Naive B cell (primary cell): ENCODE results near the gene WDR33. TPM values are rescaled to one million over a fixed set of nuclear protein-coding genes. Genes with fewer than 3 reads are reported as not detected.

Source experiments
- ATAC-seq, 2 donors: fragments of 150-1000 bp; cut with Tn5 transposase; 2 replicates each; pipeline ENCODE4 v1.10.0; 2021; ENCODE audit warnings: low read depth in 2 of 2, mild to moderate bottlenecking in 2 of 2, moderate library complexity in 2 of 2
- DNase-seq: peaks from one replicate; pipeline ENCODE4 v3.0.0; 2022
- H3K27ac Mint-ChIP-seq, 6 donors: one replicate each; pipeline ENCODE4 v1.8.0; 2020 to 2022; ENCODE audit warnings: mild to moderate bottlenecking in 6 of 6, mixed read lengths in 6 of 6, moderate library complexity in 5 of 6, inconsistent platforms in 2 of 6
- H3K27me3 Mint-ChIP-seq, 3 donors: one replicate each; pipeline ENCODE4 v1.8.0; 2021 to 2022; ENCODE audit warnings: mixed read lengths in 3 of 3, mild to moderate bottlenecking in 1 of 3
- H3K36me3 Mint-ChIP-seq, 2 donors: one replicate each; pipeline ENCODE4 v1.8.0; 2020 to 2022; ENCODE audit warnings: mixed read lengths in 2 of 2, inconsistent platforms in 1 of 2, mild to moderate bottlenecking in 1 of 2
- H3K4me1 Mint-ChIP-seq, 3 donors: one replicate each; pipeline ENCODE4 v1.8.0; 2020 to 2022; ENCODE audit warnings: mixed read lengths in 3 of 3, inconsistent platforms in 1 of 3, mild to moderate bottlenecking in 1 of 3, moderate library complexity in 1 of 3
- H3K4me3 Mint-ChIP-seq, 8 donors: one replicate each; pipeline ENCODE4 v1.8.0; 2020 to 2022; ENCODE audit warnings: mild to moderate bottlenecking in 8 of 8, mixed read lengths in 8 of 8, moderate library complexity in 8 of 8, inconsistent platforms in 2 of 8
- H3K9me3 Mint-ChIP-seq, 7 donors: one replicate each; pipeline ENCODE4 v1.8.0; 2020 to 2022; ENCODE audit warnings: mixed read lengths in 7 of 7, mild to moderate bottlenecking in 5 of 7, inconsistent platforms in 2 of 7, moderate library complexity in 1 of 7
- polyA plus RNA-seq, 6 donors: library from polyadenylated mRNA; unstranded; fragments of 300-500 nt; fragmentation: Illumina TruSeq; gene quantifications; one replicate each; pipeline ENCODE4 v1.2.3, GENCODE V29; 2021; ENCODE audit warnings: low read depth in 6 of 6

WDR33 gene
- polyA plus RNA-seq, 6 donors from 2014 or later: 20.5 to 50.4 (median 37.3) TPM

DNA sequence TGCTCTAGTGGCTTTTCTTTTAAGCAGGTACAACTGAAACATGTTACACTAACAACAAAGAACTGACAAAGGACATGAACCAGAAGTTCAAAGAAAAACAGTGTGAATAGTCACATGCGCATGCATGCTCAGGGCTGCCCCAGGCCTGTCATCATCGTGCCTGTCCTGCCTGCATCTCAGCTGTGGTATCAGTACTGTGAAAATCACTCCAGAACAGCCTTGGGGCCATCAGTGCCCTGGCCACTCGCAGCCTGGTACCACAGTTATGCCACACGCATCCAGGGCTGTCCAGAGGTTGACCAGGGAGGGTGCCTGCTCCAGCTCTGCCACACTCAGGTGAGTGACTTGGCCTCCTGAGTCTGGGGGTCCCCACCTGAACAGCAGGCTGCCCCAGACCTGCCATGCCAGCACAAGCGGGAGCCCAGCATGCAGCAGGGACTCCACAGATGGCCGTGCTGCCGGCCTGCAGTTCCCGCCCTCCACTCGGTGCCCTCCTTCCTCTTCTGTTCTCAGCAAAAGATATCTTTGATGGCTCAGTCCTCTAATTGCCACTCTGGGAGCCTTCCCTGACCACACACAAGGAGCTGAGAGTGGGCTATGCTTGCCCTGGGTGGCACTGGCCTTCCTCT is 147.9 kb downstream of the WDR33 start:
- peak overlapping the region in 1 of 8 donors; percentile 63 for H3K4me3 Mint-ChIP-seq
- ATAC-seq: no peak
- DNase-seq: no peak
- H3K36me3 Mint-ChIP-seq: peaks cover 0 to 7% of the 10 kb centered on the region in 2 donors
- H3K27ac Mint-ChIP-seq: no peak overlapping the region
- H3K9me3 Mint-ChIP-seq: peaks cover 0 to 6% (median 0%) of the 10 kb centered on the region in 7 donors
- H3K27me3 Mint-ChIP-seq: peaks cover 31 to 53% (median 46%) of the 10 kb centered on the region in 3 donors
- H3K4me1 Mint-ChIP-seq: peaks cover 6 to 17% (median 9%) of the 10 kb centered on the region in 3 donors

DNA sequence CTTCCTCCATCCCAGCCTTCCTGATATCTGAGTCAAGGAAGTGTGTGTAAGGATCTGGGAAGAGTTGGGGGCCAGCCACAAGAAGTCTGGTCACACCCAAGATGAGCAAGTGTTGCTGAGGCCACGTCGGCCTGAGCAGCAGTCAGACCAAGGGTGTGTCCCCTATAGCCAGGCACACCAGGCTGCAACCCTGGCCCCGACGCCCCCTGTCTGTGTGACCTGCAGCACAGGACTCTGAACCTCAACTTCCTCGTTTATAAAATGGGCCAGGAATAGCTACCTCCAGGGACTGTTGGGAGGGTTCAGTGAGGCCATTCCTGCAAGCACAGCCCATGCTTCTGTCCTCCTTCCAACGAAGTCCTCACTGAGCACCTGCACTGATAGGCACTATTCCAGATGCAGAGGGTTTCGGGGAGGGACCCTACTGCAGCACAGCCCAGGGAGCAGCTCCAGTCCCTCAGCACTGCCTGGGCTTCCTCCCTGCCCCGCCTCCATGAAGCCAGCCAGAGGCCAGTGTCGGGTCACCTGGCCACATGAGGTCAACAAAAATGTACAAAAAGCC is 148.9 kb downstream of the WDR33 start:
- H3K27me3 Mint-ChIP-seq: peaks cover 26 to 53% (median 46%) of the 10 kb centered on the region in 3 donors
- no peak for DNase-seq

GRCh38 chr2:127661072-127661649 is 149.8 kb downstream of the WDR33 start:
- H3K9me3 Mint-ChIP-seq: peaks cover 0 to 6% (median 0%) of the 10 kb centered on the region in 7 donors
- no peak for DNase-seq

More for the DNA sequence above, 148.9 kb downstream of the WDR33 start:
- H3K36me3 Mint-ChIP-seq: peaks cover 0 to 7% of the 10 kb centered on the region in 2 donors
- H3K27ac Mint-ChIP-seq: no peak overlapping the region
- peaks cover 0 to 6% (median 0%) of the 10 kb centered on the region in 7 donors for H3K9me3 Mint-ChIP-seq
- no peak for ATAC-seq
- no peak overlapping the region for H3K4me3 Mint-ChIP-seq
- H3K4me1 Mint-ChIP-seq: peaks cover 6 to 17% (median 9%) of the 10 kb centered on the region in 3 donors

DNA sequence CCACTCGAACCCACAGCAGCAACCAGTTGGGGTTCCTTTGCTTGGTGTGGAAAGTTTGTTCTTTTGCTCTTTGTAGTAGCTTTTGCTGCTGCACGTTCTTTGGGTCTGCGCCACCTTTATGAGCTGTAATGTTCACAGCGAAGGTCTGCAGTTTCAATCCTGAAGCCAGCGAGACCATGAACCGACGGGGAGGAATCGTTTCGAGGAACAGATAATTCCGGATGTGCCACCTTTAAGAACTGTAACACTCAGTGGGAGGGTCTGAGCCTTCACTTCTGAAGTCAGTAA is 150.7 kb downstream of the WDR33 start:
- peaks cover 0 to 6% (median 0%) of the 10 kb centered on the region in 7 donors for H3K9me3 Mint-ChIP-seq

More at GRCh38 chr2:127661072-127661649, 149.8 kb downstream of the WDR33 start:
- H3K27ac Mint-ChIP-seq: no peak overlapping the region
- H3K36me3 Mint-ChIP-seq: peaks cover 0 to 7% of the 10 kb centered on the region in 2 donors
- peaks cover 18 to 45% (median 38%) of the 10 kb centered on the region in 3 donors for H3K27me3 Mint-ChIP-seq
- H3K4me3 Mint-ChIP-seq: no peak overlapping the region
- no peak for ATAC-seq
- H3K4me1 Mint-ChIP-seq: peaks cover 6 to 23% (median 9%) of the 10 kb centered on the region in 3 donors

DNA sequence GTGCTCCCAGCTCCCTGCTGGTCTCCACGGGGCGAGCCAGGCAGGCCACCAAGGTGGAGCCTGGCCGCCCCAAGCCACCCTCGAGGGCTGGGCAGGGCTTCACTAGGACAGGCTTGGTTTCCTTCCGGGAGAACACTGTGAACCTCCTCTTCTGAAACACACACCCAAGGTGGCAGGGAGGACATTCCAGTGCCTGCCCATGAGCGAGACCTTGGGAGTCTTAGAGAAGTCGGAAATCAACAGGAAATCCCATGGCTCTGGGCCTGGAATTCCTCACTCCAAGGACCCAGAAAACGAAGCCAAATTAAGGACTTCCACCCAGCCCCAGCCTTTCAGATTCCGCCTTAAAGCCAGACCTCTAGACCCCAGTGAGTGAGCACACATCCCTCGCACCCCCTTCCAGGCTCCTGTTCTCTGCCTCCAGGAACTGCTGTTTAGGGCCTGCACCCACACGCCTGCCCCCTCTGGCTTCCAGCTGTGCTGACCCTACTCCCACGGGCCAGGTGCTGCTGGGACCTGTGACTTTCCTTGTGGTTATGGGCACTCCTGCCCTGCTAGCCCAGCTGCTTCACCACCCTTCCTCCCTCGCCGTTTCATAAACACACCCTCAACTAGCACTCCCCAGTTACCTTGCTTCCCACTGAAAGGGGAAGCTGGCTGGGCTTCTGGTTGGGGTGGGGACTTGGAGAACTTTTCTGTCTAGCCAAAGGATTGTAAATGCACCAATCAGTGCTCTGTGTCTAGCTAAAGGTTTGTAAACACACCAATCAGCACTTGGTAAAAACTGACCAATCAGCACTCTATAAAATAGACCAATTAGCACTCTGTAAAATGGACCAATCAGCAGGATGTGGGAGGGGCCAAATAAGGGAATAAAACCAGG is 151.3 kb downstream of the WDR33 start:
- H3K27me3 Mint-ChIP-seq: peaks cover 4 to 32% (median 29%) of the 10 kb centered on the region in 3 donors
- H3K9me3 Mint-ChIP-seq: peaks cover 0 to 6% (median 0%) of the 10 kb centered on the region in 7 donors
- peaks cover 0 to 7% of the 10 kb centered on the region in 2 donors for H3K36me3 Mint-ChIP-seq
- DNase-seq (no peak), ATAC-seq (peak in 1 of 2 donors; percentile 39)
- H3K4me1 Mint-ChIP-seq: peaks cover 9 to 23% (median 10%) of the 10 kb centered on the region in 3 donors
- H3K27ac Mint-ChIP-seq: no peak overlapping the region
- no peak overlapping the region for H3K4me3 Mint-ChIP-seq

More for the DNA sequence above, 150.7 kb downstream of the WDR33 start:
- Mint-ChIP-seq H3K4me1 (peaks cover 6 to 23% (median 9%) of the 10 kb centered on the region in 3 donors), H3K36me3 (peaks cover 0 to 7% of the 10 kb centered on the region in 2 donors), H3K27me3 (peaks cover 9 to 38% (median 31%) of the 10 kb centered on the region in 3 donors), H3K4me3 (no peak overlapping the region), H3K27ac (no peak overlapping the region)
- DNase-seq (no peak), ATAC-seq (no peak)

GRCh38 chr2:127658641-127659407 is 152.1 kb downstream of the WDR33 start:
- peaks cover 0 to 5% of the 10 kb centered on the region in 2 donors for H3K36me3 Mint-ChIP-seq

GRCh38 chr2:127658146-127658545 is 152.8 kb downstream of the WDR33 start:
- peaks cover 4 to 24% (median 12%) of the 10 kb centered on the region in 3 donors for H3K4me1 Mint-ChIP-seq

More at GRCh38 chr2:127658641-127659407, 152.1 kb downstream of the WDR33 start:
- ATAC-seq: no peak
- Mint-ChIP-seq H3K9me3 (peaks cover 0 to 6% (median 0%) of the 10 kb centered on the region in 7 donors), H3K4me1 (peaks cover 8 to 23% (median 12%) of the 10 kb centered on the region in 3 donors), H3K27me3 (peaks cover 3 to 28% (median 27%) of the 10 kb centered on the region in 3 donors), H3K27ac (no peak overlapping the region), H3K4me3 (no peak overlapping the region)
- no peak for DNase-seq

DNA sequence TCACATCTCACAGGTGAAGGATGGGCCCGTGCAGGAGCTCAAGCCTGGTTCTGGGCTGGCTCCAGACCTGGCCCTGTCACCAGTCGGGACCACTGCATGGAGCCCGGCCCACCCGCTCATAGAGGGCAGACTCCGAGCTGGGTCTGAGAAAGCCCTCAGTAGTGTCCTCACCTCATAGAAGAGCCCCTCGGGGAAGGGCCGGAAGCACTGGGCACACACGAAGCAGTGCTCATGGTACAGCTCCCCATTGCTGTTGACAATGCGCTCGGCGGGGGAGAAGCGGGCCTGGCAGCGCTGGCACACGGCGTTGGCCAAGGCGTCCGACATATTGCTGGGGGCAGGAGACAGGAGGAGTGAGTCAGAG is 153.8 kb downstream of the WDR33 start:
- no peak overlapping the region for H3K4me3 Mint-ChIP-seq
- DNase-seq (no peak), ATAC-seq (no peak)
- H3K4me1 Mint-ChIP-seq: peaks cover 13 to 33% (median 22%) of the 10 kb centered on the region in 3 donors
- no peak overlapping the region for H3K27ac Mint-ChIP-seq
- H3K36me3 Mint-ChIP-seq: no peaks in the 10 kb centered on the region
- peaks cover 0 to 6% (median 0%) of the 10 kb centered on the region in 7 donors for H3K9me3 Mint-ChIP-seq
- H3K27me3 Mint-ChIP-seq: peaks cover 0 to 17% (median 16%) of the 10 kb centered on the region in 3 donors

More at GRCh38 chr2:127658146-127658545, 152.8 kb downstream of the WDR33 start:
- Mint-ChIP-seq H3K36me3 (no peaks in the 10 kb centered on the region), H3K4me3 (no peak overlapping the region), H3K27me3 (peaks cover 0 to 21% (median 21%) of the 10 kb centered on the region in 3 donors), H3K9me3 (peaks cover 0 to 6% (median 0%) of the 10 kb centered on the region in 7 donors), H3K27ac (no peak overlapping the region)
- no peak for DNase-seq
- no peak for ATAC-seq

GRCh38 chr2:127656569-127657231 is 154.3 kb downstream of the WDR33 start:
- ATAC-seq (no peak), DNase-seq (no peak)
- Mint-ChIP-seq H3K27me3 (peaks cover 0 to 12% (median 11%) of the 10 kb centered on the region in 3 donors), H3K36me3 (no peaks in the 10 kb centered on the region), H3K4me1 (peaks cover 18 to 39% (median 27%) of the 10 kb centered on the region in 3 donors), H3K9me3 (peaks cover 0 to 6% (median 0%) of the 10 kb centered on the region in 7 donors), H3K4me3 (no peak overlapping the region), H3K27ac (peak overlapping the region in 1 of 6 donors; percentile 57)

DNA sequence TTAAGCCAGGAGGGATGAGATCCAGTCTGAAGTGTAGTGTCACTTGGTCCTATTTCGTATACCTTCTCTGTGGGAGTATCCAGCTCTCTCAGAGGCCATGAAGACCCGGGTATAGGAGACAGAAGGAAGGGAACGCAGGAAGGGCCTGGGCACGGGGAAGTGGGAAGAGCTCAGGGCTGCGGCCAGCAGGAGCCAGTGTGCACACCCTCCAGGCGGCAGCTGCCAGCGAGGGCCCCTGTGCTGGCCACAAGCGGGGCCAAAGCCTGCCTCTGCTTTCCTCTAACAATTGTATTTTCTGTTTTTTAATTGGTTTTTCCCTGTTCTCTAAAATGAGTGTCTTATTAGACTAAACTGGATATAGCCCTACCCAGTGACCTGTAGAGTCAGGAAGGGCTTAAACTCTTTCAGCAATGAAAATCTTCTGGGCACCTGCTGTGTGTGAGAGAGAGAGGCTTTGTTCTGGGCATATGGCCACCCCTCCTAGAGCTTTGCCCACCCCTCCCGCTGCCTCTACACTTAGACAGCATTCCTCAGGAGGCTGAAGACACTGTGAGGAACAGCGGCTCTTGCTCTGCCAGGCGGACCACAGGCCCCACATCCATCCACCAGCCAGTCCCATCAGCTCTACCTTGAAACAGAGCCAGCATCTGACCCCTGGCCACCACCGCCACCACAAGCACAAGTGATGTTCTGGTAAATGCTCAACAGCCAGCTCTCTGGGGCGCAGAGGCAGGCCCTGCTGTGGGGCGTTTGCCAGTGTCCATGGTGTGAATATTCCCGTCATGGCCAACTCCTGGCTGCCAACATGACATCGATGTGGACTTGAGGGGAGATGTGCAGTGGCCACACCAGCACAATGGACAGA is 155.5 kb downstream of the WDR33 start:
- no peak overlapping the region for H3K4me3 Mint-ChIP-seq
- H3K4me1 Mint-ChIP-seq: peaks cover 26 to 50% (median 37%) of the 10 kb centered on the region in 3 donors
- H3K36me3 Mint-ChIP-seq: no peaks in the 10 kb centered on the region
- DNase-seq: no peak
- no peak for ATAC-seq
- peaks cover 0 to 5% (median 0%) of the 10 kb centered on the region in 3 donors for H3K27me3 Mint-ChIP-seq
- peaks cover 0 to 6% (median 0%) of the 10 kb centered on the region in 7 donors for H3K9me3 Mint-ChIP-seq
- peak overlapping the region in 1 of 6 donors; percentile 24 for H3K27ac Mint-ChIP-seq

- H3K4me1 Mint-ChIP-seq: peaks cover 28 to 49% (median 39%) of the 10 kb centered on the region in 3 donors
- no peak overlapping the region for H3K4me3 Mint-ChIP-seq
- no peak overlapping the region for H3K27ac Mint-ChIP-seq
- no peaks in the 10 kb centered on the region for H3K36me3 Mint-ChIP-seq
- DNase-seq (no peak), ATAC-seq (no peak)
- peaks cover 0 to under 1% (median 0%) of the 10 kb centered on the region in 7 donors for H3K9me3 Mint-ChIP-seq
- H3K27me3 Mint-ChIP-seq: peaks cover 0 to 5% (median 0%) of the 10 kb centered on the region in 3 donors
Measured at GRCh38 chr2:127654838-127655175, 156.2 kb downstream of the WDR33 start.
